Glomerular visceral epithelial cell (primary cell): ENCODE data around the gene MACROD2.

ENCODE experiments used
- DNase-seq: peaks from one replicate; pipeline ENCODE4 v3.0.0-alpha.2; 2016; ENCODE audit errors: extremely low spot score

MACROD2 gene

DNA sequence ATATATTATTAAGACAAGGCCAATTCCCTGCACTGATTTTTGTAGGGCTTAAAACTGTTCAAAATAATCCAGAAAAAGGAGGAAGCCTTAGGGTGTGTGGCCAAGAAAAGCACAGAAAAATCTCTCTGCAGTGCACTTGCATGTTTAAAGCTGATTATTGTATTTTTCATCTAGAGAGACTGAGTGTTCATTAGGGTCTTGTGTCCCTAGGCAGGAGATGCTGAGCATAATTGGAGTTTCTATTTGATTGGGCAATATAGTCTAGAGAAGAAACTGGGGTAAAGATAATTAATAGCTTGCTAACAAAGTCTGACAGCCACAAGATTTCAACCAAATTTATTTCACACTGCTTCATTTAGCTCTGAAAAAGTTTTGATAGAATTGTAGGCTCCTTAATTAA lies 339.7 kb downstream of the MACROD2 start:
- no peak for DNase-seq

DNA sequence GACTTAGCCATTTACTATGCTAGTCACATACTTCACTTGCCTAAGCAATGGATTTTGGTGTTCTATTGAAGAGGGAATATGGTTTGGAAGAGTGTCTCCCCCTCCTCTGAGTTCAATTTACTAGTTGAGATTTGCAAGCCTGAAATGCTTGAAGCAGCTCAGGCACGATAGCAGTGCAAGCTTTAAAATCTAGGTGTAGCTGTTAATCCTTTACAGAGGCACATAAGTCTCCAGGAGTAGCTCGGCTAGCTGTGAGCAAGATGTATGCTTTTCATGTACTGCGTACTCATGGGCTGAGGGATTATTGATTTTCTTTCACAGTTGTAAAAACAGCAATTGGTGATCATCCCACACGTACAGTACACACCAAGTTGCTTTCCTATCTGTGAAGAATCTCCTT lies 341.4 kb downstream of the MACROD2 start:
- peak; percentile 19 for DNase-seq

DNA sequence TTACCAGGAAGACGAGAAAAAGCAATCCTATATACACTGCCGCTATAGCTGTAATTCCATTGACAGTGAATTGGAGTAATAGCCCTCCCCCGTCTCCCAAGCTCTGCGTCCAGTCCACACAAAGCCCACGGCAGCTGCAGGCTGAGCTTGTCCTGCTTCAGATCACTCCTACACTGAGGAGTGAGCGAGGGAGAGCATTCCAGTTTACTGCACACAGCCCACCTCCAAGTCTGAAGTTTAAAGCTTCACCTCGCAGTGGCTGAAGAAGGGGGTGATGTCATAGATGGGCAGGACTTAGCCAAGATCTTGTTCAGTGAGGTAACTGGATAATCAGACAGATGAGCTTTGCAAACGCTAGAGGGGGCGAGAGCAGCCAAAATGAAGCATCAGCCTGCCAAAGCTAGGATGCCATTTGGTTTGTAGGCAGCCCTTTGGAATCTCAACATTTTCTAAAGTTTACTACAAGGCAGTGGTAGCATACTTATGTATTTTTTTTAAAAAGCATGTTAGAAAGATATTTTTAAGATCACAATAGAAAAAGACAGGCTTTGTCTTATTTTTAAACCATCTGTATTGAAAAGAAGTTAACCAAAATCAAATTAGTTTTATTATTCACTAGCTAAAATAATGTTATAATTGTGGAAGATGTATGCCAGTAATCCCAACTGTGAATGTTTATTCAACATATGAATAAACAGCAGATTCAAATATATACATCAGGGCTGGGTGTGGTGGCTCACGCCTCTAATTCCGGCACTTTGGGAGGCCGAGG lies 342.3 kb downstream of the MACROD2 start, which contains the start of gene FLRT3:
Gene FLRT3, minus strand, starts transcription at position 213 of the 772 bp plus-strand sequence. CDS start 10,106 bp downstream, outside the sequence.
- peak; percentile 95 for DNase-seq

DNA sequence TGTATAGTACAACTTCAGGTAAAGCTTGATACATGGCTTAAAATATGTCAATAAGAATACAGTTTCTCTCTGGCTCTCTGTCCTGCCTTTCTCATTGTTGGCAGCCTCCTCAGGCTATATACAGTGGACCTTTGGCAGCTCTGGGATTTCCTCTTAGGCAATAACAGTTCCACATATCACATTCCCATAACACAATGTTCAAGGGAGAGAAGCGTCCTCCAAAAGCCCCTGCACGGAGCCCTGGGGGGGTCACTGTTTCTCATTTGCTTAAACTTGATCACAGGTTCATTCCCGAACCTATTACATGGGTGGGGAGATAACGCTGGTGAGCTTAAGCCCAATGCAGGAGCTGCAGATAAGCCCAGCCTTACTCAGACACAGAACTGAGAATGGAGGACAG lies 346.5 kb downstream of the MACROD2 start:
- no peak for DNase-seq

DNA sequence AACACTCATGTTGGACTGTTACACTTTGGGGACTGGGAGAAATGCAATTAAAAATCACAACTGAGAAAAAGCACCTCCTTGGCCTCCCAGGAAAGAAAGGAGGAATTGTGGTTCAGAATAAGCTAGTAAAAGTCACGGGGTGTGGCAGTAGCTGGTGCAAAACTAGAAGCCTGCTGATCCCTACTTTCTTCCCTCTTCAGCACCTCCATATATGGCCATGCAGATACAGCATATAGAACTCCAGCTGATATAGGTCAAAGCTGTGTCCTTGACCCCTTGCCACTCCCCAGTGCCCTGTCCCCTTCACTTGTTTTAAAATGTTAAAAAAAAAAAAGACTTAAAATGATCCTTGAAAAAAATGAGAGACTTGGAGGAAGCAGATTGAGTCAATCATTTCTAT lies 347.6 kb downstream of the MACROD2 start:
- no peak for DNase-seq

DNA sequence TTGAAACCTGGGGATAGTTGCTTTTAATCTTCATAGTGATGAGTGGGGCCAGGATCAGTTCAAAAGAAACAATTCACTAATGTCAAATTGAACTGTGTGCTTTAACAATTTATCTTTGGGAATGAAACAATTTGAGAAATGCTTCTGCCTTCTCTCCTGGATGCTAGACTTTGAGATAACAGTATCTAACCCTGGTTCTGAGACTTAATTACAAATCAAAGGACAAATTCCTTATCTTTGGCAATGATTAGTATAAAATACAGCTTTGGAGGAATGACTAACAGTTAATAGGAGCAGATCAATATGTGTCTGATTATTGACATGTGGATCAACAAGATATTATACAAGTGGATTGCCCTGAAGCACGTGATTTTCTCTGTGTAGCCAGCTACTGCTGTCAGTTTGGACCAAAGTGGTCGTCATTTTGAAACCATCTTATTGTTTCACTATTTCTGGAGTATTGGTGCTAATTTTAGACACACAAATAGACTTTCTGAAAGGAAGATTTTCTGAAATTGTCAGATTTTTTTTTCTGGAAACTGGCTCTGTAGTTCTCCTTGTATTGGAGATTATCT lies 348.3 kb downstream of the MACROD2 start:
- DNase-seq: no peak

DNA sequence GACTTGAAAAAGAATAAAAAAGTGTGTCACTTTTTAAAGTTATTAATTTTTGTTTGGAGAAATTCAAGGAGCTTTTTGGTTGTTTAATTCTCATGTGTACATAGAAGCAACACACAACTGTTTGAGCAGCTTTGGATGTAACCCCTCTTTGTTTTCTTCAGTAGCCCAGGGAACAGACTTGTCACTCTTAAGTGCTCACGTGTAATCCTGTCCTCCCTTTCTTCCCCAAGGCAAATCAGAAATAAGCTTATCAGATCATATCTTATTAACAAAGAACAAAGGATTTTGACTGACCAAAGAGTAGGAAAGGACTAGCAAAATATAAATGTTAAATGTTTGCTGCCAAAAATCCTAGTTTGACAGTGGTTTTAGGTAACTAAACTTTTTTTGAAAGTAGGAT lies 349.4 kb downstream of the MACROD2 start:
- no peak for DNase-seq

DNA sequence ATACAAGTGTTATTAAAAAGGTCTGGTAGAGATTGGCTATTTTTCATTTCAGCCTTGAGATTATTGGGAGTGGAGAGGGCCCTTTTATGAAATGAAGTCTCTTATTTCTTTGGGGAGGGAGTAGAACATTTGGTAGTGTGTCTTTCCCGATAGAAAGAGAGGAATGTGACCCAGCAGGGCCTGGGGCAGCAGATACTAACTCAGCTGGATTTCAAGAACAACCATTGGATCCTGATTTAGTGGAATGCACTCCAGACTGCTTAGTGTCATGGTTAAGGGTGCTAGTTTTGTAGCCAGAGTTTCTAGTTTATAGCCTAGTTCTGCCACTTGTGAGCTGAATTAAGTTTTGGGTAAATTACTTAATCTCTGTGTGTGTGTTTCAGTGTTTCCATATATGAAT lies 360.5 kb downstream of the MACROD2 start:
- no peak for DNase-seq

DNA sequence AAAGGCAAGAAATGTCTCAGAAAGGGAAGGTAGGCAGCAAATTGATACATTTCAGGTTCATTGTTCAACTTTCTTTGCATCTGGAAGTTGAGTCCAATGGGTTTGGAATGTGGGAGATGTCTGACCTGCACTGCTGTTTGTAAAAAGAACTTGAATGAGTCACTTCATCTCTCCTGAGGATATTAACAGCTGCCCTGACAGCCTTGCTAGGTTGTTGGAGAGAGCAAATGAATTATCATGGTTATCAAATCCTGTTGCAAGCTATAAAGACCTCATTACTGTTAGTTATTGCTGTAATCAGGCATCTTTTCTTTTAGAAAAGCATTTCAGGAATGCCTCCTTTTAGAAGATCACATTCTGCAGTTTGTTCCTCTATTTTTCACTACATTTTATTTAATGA lies 365.1 kb downstream of the MACROD2 start:
- DNase-seq: no peak

DNA sequence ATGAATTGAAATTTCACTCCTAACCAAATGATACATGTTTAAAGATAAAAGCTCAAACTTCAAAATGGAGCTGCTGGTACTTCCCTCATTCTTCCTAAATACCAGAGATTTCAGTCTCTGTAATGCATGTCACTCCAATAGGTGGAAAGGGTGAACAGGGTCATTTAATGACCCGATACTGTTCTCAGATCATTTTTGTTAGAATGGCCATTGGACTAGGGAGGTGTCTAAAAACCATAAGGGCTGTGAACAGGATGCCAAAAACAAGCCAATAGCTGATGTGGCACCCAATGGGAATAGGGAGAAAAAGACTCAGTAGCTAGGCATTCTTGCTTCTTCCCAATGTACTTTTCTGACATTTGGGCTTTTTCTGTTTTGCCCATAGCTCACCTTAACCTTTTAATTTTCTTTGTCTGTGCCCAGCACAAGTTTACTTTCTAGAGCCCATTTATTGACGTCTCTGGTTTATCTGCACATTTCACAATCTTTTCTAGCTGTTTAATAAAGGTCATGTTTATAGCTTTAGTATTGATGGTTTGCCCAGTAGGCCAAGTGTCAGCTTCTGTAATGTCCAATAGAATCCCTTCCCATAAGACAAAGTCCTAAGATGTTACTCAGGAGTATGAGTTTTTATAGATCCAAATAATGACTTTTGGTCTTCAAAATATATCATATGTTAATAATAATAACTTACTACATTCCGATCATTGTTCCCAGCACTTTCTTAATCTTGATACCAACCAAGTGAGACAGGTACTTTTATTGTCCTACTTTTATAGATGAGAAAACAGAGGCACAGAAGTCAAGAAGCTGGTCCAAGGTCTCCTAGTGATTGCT lies 366.4 kb downstream of the MACROD2 start:
- DNase-seq: no peak

DNA sequence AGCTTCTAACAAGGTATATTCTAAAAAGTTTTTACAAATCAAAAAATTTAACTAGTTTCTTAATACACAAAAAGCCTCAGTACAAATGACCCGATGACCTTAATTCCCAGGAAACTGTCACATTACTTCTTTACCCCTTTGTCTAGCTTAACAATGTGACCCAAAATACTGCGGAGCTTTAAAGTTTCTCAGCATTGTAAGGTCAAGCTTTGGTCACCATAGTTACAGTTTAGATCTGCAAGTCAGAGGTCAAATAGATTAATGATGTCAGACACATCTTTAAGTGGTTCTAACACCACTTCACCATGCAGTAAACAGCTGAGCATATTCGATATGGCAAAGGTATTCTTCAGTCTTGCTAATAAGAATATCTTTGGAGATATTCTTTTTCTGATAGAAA lies 378.9 kb downstream of the MACROD2 start:
- DNase-seq: no peak

DNA sequence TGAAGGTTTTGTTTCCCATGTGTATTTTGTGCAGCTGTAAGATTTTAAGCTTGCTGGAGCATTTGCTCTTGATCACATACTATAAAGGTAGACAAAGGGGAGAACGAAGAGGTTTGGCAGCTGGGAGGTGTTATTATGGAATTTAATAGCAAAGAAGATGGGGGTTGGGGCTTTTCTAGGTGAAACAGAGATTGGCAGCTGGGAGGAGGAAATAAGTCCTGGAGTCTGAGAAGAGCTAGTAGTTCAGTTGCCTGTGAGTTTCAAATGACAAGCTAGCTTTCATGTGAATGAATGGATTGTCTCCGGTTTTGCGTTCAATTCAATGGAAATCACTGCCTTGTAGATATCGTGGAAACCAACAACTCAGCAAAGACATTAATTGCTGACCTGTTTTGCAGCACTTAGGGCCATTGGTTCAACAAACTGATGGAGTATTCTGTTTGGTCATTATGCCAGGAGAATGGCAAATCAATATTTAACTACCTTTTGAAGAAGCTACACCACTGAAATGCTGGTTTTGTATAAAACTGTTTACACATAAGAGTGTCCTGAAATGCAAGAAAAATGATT lies 380.2 kb downstream of the MACROD2 start:
- DNase-seq: no peak

DNA sequence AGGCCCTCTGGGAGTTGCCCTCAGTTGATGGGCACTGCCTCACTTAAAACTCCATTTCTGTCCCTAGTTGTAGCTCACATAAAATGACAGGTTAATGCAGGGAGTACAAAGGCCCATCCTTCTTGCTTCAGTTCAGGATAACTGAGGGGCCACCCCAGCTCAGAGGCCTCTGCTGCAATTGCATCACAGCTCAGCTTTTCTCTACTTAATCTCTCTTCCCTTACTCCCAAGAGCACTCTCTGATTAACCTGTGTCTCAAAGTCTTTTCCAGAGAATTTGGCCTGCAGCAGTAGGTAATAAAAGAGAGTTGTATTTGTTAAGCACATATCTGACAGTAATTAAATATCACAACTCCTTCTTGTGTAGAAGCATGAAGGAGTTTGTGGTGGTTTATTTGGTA lies 383.0 kb downstream of the MACROD2 start:
- no peak for DNase-seq

DNA sequence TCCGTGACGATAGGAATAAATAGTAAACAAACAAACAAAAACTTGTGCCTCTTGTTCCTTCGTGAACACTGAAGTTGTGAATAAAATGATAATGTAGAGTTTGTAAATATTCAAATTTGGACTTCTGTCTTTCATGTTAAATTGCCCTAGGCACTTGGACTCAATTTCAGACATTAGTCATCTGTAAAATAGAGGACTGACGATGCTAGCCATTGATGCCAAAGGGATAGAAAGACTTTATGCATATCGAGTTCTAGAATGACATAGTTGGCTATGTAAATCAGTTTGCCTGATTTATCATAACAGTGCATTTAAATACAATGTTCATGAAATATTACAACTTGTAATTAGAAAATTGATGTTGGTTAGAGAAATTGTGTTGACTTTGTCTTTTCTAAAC lies 388.0 kb downstream of the MACROD2 start:
- no peak for DNase-seq

DNA sequence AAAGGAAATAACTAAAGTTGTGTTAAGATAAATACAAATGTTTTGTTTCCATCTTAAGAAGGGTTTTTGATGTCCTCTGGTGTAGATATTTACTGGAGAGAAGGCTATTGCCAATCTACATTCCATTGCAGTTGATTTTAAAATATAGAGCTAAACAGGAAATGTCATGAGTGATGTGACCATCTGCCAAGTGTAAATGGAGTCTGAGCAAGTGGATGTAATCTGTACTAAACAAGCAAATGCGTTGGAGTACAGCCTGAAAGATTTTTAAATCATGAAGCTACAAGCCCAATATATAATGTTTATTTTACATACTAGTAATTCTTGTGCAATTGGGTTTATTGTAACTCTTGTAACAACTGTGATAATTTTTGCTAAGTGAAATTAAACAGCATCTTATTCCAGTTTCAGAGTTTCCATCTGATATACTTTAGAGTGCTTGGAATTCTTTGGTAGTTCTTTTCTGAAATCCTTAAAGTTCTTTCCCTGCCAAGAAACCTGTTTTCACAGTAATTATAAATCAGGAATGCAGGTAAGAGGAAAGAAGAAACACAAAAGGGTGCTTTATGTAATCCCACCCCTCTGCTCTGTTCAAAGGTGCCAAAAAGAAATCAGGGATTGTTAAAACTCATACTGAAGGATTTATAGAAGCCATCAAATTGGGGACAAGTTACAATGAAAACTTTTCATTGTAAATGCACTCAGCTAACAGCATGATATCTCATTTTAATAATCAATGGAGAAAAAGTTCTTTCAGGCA lies 389.3 kb downstream of the MACROD2 start:
- DNase-seq: no peak

DNA sequence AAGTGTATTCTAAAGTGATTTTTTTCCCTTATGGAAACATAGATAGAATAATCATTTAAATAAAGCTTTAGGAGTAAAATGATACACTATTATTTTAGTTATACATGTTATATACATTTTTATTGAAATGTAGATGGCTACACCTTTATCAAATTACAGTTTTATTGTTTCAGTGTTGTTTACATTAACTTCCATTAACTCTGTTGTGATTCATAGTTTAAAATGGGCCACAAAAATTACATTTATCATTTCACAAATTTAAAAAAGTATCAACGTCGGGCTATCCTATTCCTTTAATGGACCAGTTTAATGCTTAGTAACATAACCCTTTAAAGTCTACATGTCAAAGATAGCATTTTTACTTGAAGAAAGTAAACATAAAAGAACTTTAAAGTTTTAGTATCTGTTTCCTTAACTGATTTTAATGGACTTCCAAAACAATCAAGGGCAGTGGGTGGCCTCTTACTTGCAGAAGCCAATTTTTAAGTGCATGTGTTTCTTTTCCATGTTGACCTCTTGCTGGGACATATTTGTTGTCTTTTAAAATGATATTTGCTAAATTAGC lies 389.9 kb downstream of the MACROD2 start:
- no peak for DNase-seq

DNA sequence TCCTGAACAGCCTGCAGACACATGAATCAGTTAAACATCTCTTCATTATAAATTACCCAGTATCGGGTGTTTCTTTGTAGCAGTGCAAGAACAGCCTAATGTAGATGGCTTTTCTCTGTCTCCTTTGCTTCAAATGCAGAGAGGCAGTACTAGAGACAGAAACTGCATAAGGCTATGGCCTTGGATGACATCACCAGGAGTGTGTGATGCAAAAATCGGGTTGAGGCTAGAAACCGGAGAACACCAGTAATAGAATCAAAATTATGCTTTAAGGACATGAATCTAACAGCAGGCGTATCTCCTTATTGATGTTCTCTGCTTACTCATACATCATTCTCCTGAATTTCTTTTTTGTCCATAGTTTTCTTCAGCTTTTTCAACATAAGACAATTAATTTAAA lies 391.4 kb downstream of the MACROD2 start:
- DNase-seq: no peak

DNA sequence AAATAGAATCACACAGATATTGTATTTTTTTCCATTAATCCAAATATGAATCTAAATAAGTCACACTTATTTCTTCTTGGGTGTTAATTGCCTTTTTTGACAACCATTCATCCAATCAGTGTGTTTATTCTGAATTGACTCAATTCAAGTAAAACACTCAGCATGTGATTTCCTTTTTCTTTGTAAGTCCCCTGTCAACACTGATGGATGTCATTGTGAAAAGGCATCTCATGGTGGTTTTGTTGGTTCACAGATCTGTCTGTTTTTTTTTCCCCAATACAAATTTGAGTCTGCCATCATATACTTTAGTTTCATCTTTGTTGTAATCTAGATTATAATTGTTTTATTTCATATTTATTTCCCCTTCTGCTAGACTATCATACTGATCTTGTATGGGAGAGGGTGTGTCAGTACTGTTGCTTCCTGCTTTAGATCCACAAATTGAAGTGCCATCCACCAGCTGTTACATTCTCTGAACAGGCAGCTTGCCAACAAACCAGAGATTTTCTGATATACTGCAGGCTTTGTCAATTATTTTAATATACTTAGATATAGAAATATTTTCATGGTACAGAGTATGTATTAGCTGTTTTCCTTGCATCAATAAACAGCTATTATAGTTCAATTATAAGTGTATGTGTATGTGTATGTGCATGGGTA lies 406.3 kb downstream of the MACROD2 start:
- DNase-seq: no peak

DNA sequence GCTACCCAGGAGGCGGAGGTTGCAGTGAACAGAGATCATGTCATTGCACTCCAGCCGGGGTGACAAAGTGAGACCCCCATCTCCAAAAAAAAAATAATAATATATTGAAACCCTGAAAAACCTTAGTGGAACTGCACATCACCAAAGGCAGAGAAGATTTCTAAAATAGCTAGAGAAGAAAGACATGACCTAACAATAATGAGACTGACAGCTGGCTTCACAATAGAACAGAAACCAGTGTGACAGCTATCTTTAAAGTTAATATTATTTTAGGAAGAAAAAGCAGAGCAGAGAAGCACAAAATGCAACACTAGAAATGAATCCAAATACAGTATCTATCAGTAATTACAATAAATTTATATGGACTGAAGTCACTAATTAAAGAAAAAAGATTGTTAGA lies 409.2 kb downstream of the MACROD2 start:
- DNase-seq: no peak

DNA sequence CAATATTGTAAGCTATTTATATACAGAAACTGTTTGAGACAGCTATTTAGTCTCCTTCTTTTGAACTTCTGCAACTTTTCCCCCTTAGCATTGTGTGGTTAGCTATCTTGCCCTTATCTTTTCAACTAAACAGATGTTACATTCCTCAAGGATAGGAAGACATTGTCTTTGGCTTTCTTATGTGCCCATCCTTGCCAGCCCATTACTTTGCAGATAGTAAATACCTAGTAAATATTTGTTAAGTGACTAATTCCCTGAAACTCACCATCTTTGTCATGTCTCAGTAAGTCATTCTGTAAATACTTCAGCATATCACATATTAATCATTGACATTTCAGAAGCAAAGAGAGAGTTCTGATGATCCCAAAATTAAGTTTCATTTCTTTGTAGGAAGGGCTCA lies 411.2 kb downstream of the MACROD2 start:
- peak; percentile 48 for DNase-seq

DNA sequence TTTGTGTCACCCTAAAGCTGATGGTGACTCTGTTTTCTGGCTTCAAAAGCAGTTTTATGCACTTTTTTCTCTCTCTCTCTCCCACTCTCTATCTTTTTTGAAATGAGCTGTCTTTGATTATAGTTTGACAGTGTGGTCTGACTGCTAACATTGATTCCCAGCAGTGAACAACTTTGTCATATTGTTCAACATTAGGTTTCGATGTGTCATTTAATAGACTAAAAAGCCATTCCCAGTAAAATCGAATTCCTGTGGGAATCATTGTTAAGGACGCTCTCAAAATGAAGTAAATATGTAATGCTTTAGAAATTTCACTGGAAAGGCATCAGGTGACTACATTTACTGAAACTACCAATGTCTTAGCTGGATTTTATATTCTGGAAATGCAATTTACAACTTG lies 412.0 kb downstream of the MACROD2 start:
- DNase-seq: no peak
